Midbrain (tissue), 1 donor: ENCODE results near the gene CACNA1B.

ENCODE experiments used
- DNase-seq: peaks from one replicate; lab custom pipeline; 2025; lab: John Stamatoyannopoulos, UW

CACNA1B gene

GRCh38 chr9:137985637-137986071 is 108.1 kb downstream of the CACNA1B start:
- no peak for DNase-seq

- DNase-seq, result no peak
Measured at GRCh38 chr9:137986268-137987099, 108.9 kb downstream of the CACNA1B start.

- DNase-seq, result no peak
Measured at GRCh38 chr9:137987244-137988030, 109.9 kb downstream of the CACNA1B start.

GRCh38 chr9:137988051-137988450 is 110.5 kb downstream of the CACNA1B start:
- DNase-seq, result no peak

GRCh38 chr9:137988701-137989100 is 111.1 kb downstream of the CACNA1B start:
- no peak for DNase-seq

GRCh38 chr9:137989156-137989555 is 111.6 kb downstream of the CACNA1B start:
- no peak for DNase-seq

- no peak for DNase-seq
Measured at GRCh38 chr9:137989999-137990715, 112.6 kb downstream of the CACNA1B start.

GRCh38 chr9:138003485-138004190 is 126.1 kb downstream of the CACNA1B start:
- no peak for DNase-seq

- DNase-seq, result no peak
Measured at GRCh38 chr9:138006576-138007233, 129.1 kb downstream of the CACNA1B start.

GRCh38 chr9:138007566-138007917 is 130.0 kb downstream of the CACNA1B start:
- no peak for DNase-seq

GRCh38 chr9:138007918-138008841 is 130.6 kb downstream of the CACNA1B start:
- no peak for DNase-seq

GRCh38 chr9:138009016-138009802 is 131.6 kb downstream of the CACNA1B start:
- no peak for DNase-seq

- DNase-seq, result no peak
Measured at GRCh38 chr9:138009803-138010690, 132.5 kb downstream of the CACNA1B start.

GRCh38 chr9:138010861-138011260 is 133.3 kb downstream of the CACNA1B start:
- no peak for DNase-seq

GRCh38 chr9:138011951-138012500 is 134.4 kb downstream of the CACNA1B start:
- DNase-seq, result no peak

GRCh38 chr9:138013273-138013672 is 135.7 kb downstream of the CACNA1B start:
- DNase-seq, result no peak

- DNase-seq, result no peak
Measured at GRCh38 chr9:138013836-138014562, 136.4 kb downstream of the CACNA1B start.
